H1 (cell line): ENCODE measurements around the gene P2RX1. TPM values are rescaled to one million over a fixed set of nuclear protein-coding genes. Genes with fewer than 3 reads are reported as not detected.

Experiments
- CTCF ChIA-PET: fragments of 300-600 bp; sonication (Branson Sonifier 250); formaldehyde crosslinking; loops from one replicate; lab custom pipeline; 2021; ENCODE audit not compliant: partially characterized antibody; lab: Charles Lee
- POLR2A ChIA-PET: fragments of 300-600 bp; sonication (Branson Sonifier 250); formaldehyde crosslinking; loops from one replicate; lab custom pipeline; 2021; ENCODE audit warnings: inconsistent platforms; ENCODE audit not compliant: partially characterized antibody; lab: Charles Lee
- DNase-seq, 2 experiments: peaks; one replicate each; pipeline versions ENCODE4 v3.0.0 to v3.0.0-alpha.2; 2010 to 2022; ENCODE audit warnings: low spot score in 2 of 2, low read depth in 1 of 2, mixed read lengths in 1 of 2
- FAIRE-seq: peaks from 2 replicates; lab custom pipeline; 2011; peaks lifted over from hg19 to GRCh38; lab: Jason Lieb, UNC
- H2AFZ ChIP-seq: 2 replicates; pipeline ENCODE4 v1.8.1; 2012; ENCODE audit warnings: low read length, inconsistent platforms
- H2AK5ac ChIP-seq: 2 replicates; pipeline ENCODE4 v1.6.1; 2013; ENCODE audit warnings: low read depth, low read length
- H2BK120ac ChIP-seq: replicated peaks from 2 replicates; pipeline ENCODE3; 2013; ENCODE audit warnings: low read depth, low read length, inconsistent platforms
- H2BK12ac ChIP-seq: 2 replicates; pipeline ENCODE4 v1.6.1; 2013; ENCODE audit warnings: low read depth, low read length
- H2BK15ac ChIP-seq: 2 replicates; pipeline ENCODE4 v1.6.1; 2013; ENCODE audit warnings: low read length
- H2BK20ac ChIP-seq: 2 replicates; pipeline ENCODE4 v1.6.1; 2013; ENCODE audit warnings: low read length
- H2BK5ac ChIP-seq: 2 replicates; pipeline ENCODE4 v1.6.1; 2013; ENCODE audit warnings: low read depth, low read length
- H3K14ac ChIP-seq: 2 replicates; pipeline ENCODE4 v1.6.1; 2013; ENCODE audit warnings: inconsistent platforms; ENCODE audit not compliant: insufficient read length
- H3K18ac ChIP-seq: 2 replicates; pipeline ENCODE4 v1.6.1; 2013; ENCODE audit warnings: low read length; ENCODE audit errors: extremely low read depth
- H3K23ac ChIP-seq: 2 replicates; pipeline ENCODE4 v1.6.1; 2013; ENCODE audit warnings: inconsistent platforms; ENCODE audit not compliant: insufficient read length
- H3K23me2 ChIP-seq: 2 replicates; pipeline ENCODE4 v1.6.1; 2013; ENCODE audit warnings: low read depth, low read length
- H3K27ac ChIP-seq: 2 replicates; pipeline ENCODE4 v1.6.1; 2011; ENCODE audit warnings: low read depth, low read length, inconsistent platforms
- H3K27me3 ChIP-seq, 4 experiments: replicated peaks in 1 of 4; 1 replicate in 1 of 4; 2 replicates in 3 of 4; pipeline versions ENCODE4 v1.6.1 to v1.8.1; 2011 to 2013; ENCODE audit warnings: low read length in 3 of 4, mild to moderate bottlenecking in 3 of 4, inconsistent platforms in 2 of 4, mixed read lengths in 2 of 4, moderate library complexity in 1 of 4; ENCODE audit not compliant: control insufficient read depth in 3 of 4, insufficient read depth in 3 of 4; ENCODE audit errors: extremely low read depth in 1 of 4
- H3K36me3 ChIP-seq, 4 experiments: 2 replicates each; pipeline versions ENCODE4 v1.6.1 to v1.8.1; 2011 to 2013; ENCODE audit warnings: mild to moderate bottlenecking in 4 of 4, low read length in 3 of 4, moderate library complexity in 2 of 4, control low read depth in 1 of 4, inconsistent platforms in 1 of 4; ENCODE audit not compliant: insufficient read depth in 4 of 4, control insufficient read depth in 2 of 4
- H3K4ac ChIP-seq: replicated peaks from 2 replicates; pipeline ENCODE3; 2013; ENCODE audit warnings: low read length, low read depth, mixed read lengths, inconsistent platforms; ENCODE audit not compliant: insufficient read length
- H3K4me1 ChIP-seq, 4 experiments: replicated peaks in 1 of 4; 1 replicate in 1 of 4; 2 replicates in 3 of 4; pipeline versions ENCODE4 v1.6.1 to v1.8.1; 2011 to 2013; ENCODE audit warnings: low read length in 3 of 4, inconsistent platforms in 2 of 4, mixed read lengths in 1 of 4; ENCODE audit not compliant: insufficient read depth in 4 of 4, control insufficient read depth in 3 of 4
- H3K4me2 ChIP-seq, 2 experiments: 2 replicates each; pipeline versions ENCODE4 v1.6.1 to v1.8.1; 2011 to 2013; ENCODE audit warnings: low read depth in 2 of 2, low read length in 2 of 2, control low read depth in 1 of 2, inconsistent platforms in 1 of 2, mild to moderate bottlenecking in 1 of 2; ENCODE audit not compliant: insufficient read depth in 1 of 2
- H3K4me3 ChIP-seq, 4 experiments: fragments of 200-600, 300-600 bp in 1 of 4; sonication (generic), shearing (Covaris generic), sonication (Bioruptor Twin) in 1 of 4; 2 replicates each; pipeline versions ENCODE4 v1.5.1 to v1.8.1; 2011 to 2016; ENCODE audit warnings: low read length in 4 of 4, low read depth in 3 of 4, control low read depth in 2 of 4, inconsistent platforms in 2 of 4, mild to moderate bottlenecking in 2 of 4, mixed read lengths in 1 of 4, moderate library complexity in 1 of 4; ENCODE audit not compliant: insufficient read depth in 2 of 4; ENCODE audit errors: extremely low read depth in 1 of 4
- H3K56ac ChIP-seq: replicated peaks from 2 replicates; pipeline ENCODE3; 2013; ENCODE audit warnings: low read depth, mild to moderate bottlenecking, mixed read lengths, low read length, inconsistent platforms; ENCODE audit not compliant: insufficient read length
- H3K79me1 ChIP-seq: 2 replicates; pipeline ENCODE4 v1.6.1; 2013; ENCODE audit warnings: low read depth, low read length, control low read depth
- H3K79me2 ChIP-seq, 2 experiments: 2 replicates each; pipeline versions ENCODE4 v1.6.1 to v1.8.1; 2012 to 2013; ENCODE audit warnings: low read length in 2 of 2, mild to moderate bottlenecking in 2 of 2, inconsistent platforms in 1 of 2; ENCODE audit not compliant: insufficient read depth in 2 of 2, control insufficient read depth in 1 of 2
- H3K9ac ChIP-seq, 4 experiments: replicated peaks in 1 of 4; 1 replicate in 1 of 4; 2 replicates in 3 of 4; pipeline versions ENCODE4 v1.6.1 to v1.8.1; 2011 to 2013; ENCODE audit warnings: low read depth in 3 of 4, low read length in 3 of 4, control low read depth in 2 of 4, mild to moderate bottlenecking in 2 of 4, moderate library complexity in 2 of 4, inconsistent platforms in 1 of 4; ENCODE audit errors: extremely low read depth in 1 of 4
- H3K9me3 ChIP-seq, 2 experiments: 2 replicates each; pipeline versions ENCODE4 v1.6.1 to v1.8.1; 2012 to 2013; ENCODE audit warnings: mild to moderate bottlenecking in 2 of 2, moderate library complexity in 2 of 2, control low read depth in 1 of 2, inconsistent platforms in 1 of 2, low read depth in 1 of 2, low read length in 1 of 2, mixed read lengths in 1 of 2; ENCODE audit not compliant: insufficient read depth in 2 of 2
- H4K20me1 ChIP-seq, 2 experiments: replicated peaks in 1 of 2; 2 replicates each; pipeline versions ENCODE3 to v1.8.1; 2011 to 2013; ENCODE audit warnings: inconsistent platforms in 2 of 2, low read length in 2 of 2, mild to moderate bottlenecking in 1 of 2; ENCODE audit not compliant: insufficient read depth in 2 of 2, control insufficient read depth in 1 of 2
- H4K5ac ChIP-seq: 2 replicates; pipeline ENCODE4 v1.6.1; 2013; ENCODE audit warnings: low read length, low read depth, mixed read lengths, inconsistent platforms; ENCODE audit not compliant: insufficient read length
- H4K8ac ChIP-seq: 2 replicates; pipeline ENCODE4 v1.8.0; 2013; ENCODE audit warnings: mild to moderate bottlenecking, moderate library complexity, low read length, inconsistent platforms; ENCODE audit not compliant: insufficient read depth; ENCODE audit errors: extremely low read depth
- H4K91ac ChIP-seq: replicated peaks from 2 replicates; pipeline ENCODE3; 2013; ENCODE audit warnings: low read length, mixed read lengths, inconsistent platforms; ENCODE audit not compliant: insufficient read length
- BCL11A ChIP-seq, 2 experiments: IDR thresholded peaks; one replicate each; pipeline ENCODE4 v1.6.1; 2011; ENCODE audit warnings: low read depth in 2 of 2, low read length in 2 of 2, mild to moderate bottlenecking in 2 of 2
- WGBS, 2 experiments: shearing (Covaris generic) in 1 of 2; methylation state at CpG; one replicate each; pipeline versions ENCODE4 v1.1.6 to v1.1.7; 2013 to 2015; ENCODE audit warnings: low lambda C conversion rate in 2 of 2, mixed read lengths in 2 of 2, inconsistent platforms in 1 of 2, low coverage in 1 of 2, missing lambda C conversion rate in 1 of 2; ENCODE audit not compliant: insufficient replicate concordance in 2 of 2, insufficient coverage in 1 of 2, insufficient read length in 1 of 2; ENCODE audit errors: extremely low coverage in 1 of 2, missing lambda C conversion rate in 1 of 2; 5-methylcytosine and 5-hydroxymethylcytosine counted together
- polyA plus RNA-seq, 7 experiments: library from polyadenylated mRNA; depleted of rRNA in 3 of 7; stranded (reverse) in 5 of 7; unstranded in 2 of 7; fragments of >200 nt in 5 of 7; fragments of 200-250 nt in 2 of 7; gene quantifications; 1 replicate in 5 of 7; 2 replicates in 1 of 7; 4 replicates in 1 of 7; pipeline versions ENCODE4 v1.2.1 to v1.2.3, GENCODE V29; 2011 to 2013; ENCODE audit warnings: missing spikeins in 2 of 7, mixed read lengths in 2 of 7
- total RNA-seq: library from RNA; stranded (reverse); fragmentation: NEBNext Ultra II Directional; extraction: Animal tissue kit (Norgen Biotek cat#: 25700); gene quantifications from 2 replicates; pipeline ENCODE4 v1.2.1, GENCODE V29; 2021

P2RX1 gene
- total and polyA plus RNA-seq, 2 of the 8 experiments (the other 6 are each of a cell fraction or from before 2014, with no cell fraction given) = 0.45 to 1.1 TPM

- no peak overlapping the region for H3K4me3 ChIP-seq
- no peak overlapping the region for H4K91ac ChIP-seq
- H3K4me2 ChIP-seq = no peak overlapping the region
- no peaks in the 10 kb centered on the region for H4K20me1 ChIP-seq
- H2BK12ac ChIP-seq = no peak overlapping the region
- no peak overlapping the region for H4K8ac ChIP-seq
- H3K9me3 ChIP-seq = no peaks in the 10 kb centered on the region
- H2BK15ac ChIP-seq = no peak overlapping the region
- CTCF ChIA-PET = interaction anchor here (0.7 to 4.7 kb wide), 3 partner anchors 9 to 86 kb away, joined by 3 to 42 read pairs (median 5); no protein-coding TSS in a partner anchor
- FAIRE-seq (no peak), DNase-seq (no peak)
- peaks cover 0 to 4% (median 0%) of the 10 kb centered on the region in 4 experiments; a peak in 3 of 7 replicates for H3K4me1 ChIP-seq
- H2BK5ac ChIP-seq = no peak overlapping the region
- H2BK20ac ChIP-seq = no peak overlapping the region
- H3K4ac ChIP-seq = no peak overlapping the region
- H3K27me3 ChIP-seq = no peaks in the 10 kb centered on the region
- 96% methylated on average over 7 of the region's 7 CpGs; no CpG with 5 or more reads in 1 of the 2 experiments for WGBS, 2 experiments
- no peak overlapping the region for H3K23ac ChIP-seq
- H3K18ac ChIP-seq = no peak overlapping the region
- no peak overlapping the region for H3K14ac ChIP-seq
- POLR2A ChIA-PET = interaction anchor here (1.0 to 1.4 kb wide), 2 partner anchors 15 to 84 kb away, joined by 3 to 5 read pairs; no protein-coding TSS in a partner anchor
- H3K27ac ChIP-seq = no peak overlapping the region
- H3K56ac ChIP-seq = no peak overlapping the region
- H2BK120ac ChIP-seq = no peak overlapping the region
- no peak overlapping the region for H3K9ac ChIP-seq
- H2AK5ac ChIP-seq = no peak overlapping the region
- no peak overlapping the region for H4K5ac ChIP-seq
- no peaks in the 10 kb centered on the region for H3K23me2 ChIP-seq
- no peaks in the 10 kb centered on the region for H3K79me2 ChIP-seq
- no peaks in the 10 kb centered on the region for H3K36me3 ChIP-seq
- no peaks in the 10 kb centered on the region for H3K79me1 ChIP-seq
- H2AFZ ChIP-seq = no peak overlapping the region
- TF ChIP-seq BCL11A (IDR thresholded peaks at IDR 0.05; ENCODE audit: low read depth in 2 of 2, low read length in 2 of 2) = no peak
Observed at GRCh38 chr17:3922765-3923164, 6.5 kb upstream of the P2RX1 start.
